ENCODE results near the gene FARSA. TPM values are rescaled to one million over a fixed set of nuclear protein-coding genes. Genes with fewer than 3 reads are reported as not detected.

The FARSA gene
- total and polyA plus RNA-seq, 2 of the 13 experiments (the other 11 are each of a cell fraction or from before 2014, with no cell fraction given), result 25.9 to 72.0 TPM

GRCh38 chr19:12937927-12938778 is 4.6 kb upstream of the FARSA start, which contains the start of gene CALR (continued):
- TF ChIP-seq AFF4 (CRISPR knock-in tag; IDR thresholded peaks at IDR 0.05), result peak; percentile 72; the same call in 1 of the 2 replicates
- no peak for TF ChIP-seq SUZ12 (IDR thresholded peaks at IDR 0.05; ENCODE audit: low read depth, low read length)
- no peak; the same call in 1 of the 2 replicates for TF ChIP-seq REPIN1 (CRISPR knock-in tag; IDR thresholded peaks at IDR 0.05; ENCODE audit: borderline replicate concordance, low read depth)
- 0 out of 2 replicates have a peak, but pooled peaks have one; percentile 22 for TF ChIP-seq ZNF704 (CRISPR knock-in tag; IDR thresholded peaks at IDR 0.05; ENCODE audit: borderline replicate concordance)
- TF ChIP-seq HMG20A (CRISPR knock-in tag; IDR thresholded peaks at IDR 0.05; ENCODE audit: borderline replicate concordance), result no peak; the same call in 1 of the 2 replicates
- TF ChIP-seq FOXK2 (IDR thresholded peaks at IDR 0.05), result no peak
- 0 out of 2 replicates have a peak, but pooled peaks have one; percentile 43 for TF ChIP-seq HNRNPUL1 (IDR thresholded peaks at IDR 0.05; ENCODE audit: low read depth, low read length)
- no peak for TF ChIP-seq SNAPC2 (CRISPR knock-in tag; IDR thresholded peaks at IDR 0.05)
- peak; percentile 95 for TF ChIP-seq TFDP2 (CRISPR knock-in tag; IDR thresholded peaks at IDR 0.05)
- TF ChIP-seq HES4 (CRISPR knock-in tag; IDR thresholded peaks at IDR 0.05; ENCODE audit: borderline replicate concordance), result 0 out of 2 replicates have a peak, but pooled peaks have one; percentile 37
- TF ChIP-seq TIGD3 (CRISPR knock-in tag; IDR thresholded peaks at IDR 0.05; ENCODE audit: borderline replicate concordance), result no peak
- 0 out of 2 replicates have a peak, but pooled peaks have one; percentile 16 for TF ChIP-seq ZNF607 (CRISPR knock-in tag; IDR thresholded peaks at IDR 0.05; ENCODE audit: borderline replicate concordance)
- 0 out of 2 replicates have a peak, but pooled peaks have one; percentile 77 for TF ChIP-seq SNAPC4 (CRISPR knock-in tag; IDR thresholded peaks at IDR 0.05)
- TF ChIP-seq ZNF234 (CRISPR knock-in tag; conservative IDR thresholded peaks at IDR 0.05), result no peak

All from HepG2 (cell line).